Activated CD4-positive, CD25-positive, alpha-beta regulatory T cell treated with anti-CD3 and anti-CD28 coated beads, Interleukin-2, amount 50 U/mL, for 16 hours (primary cell): ENCODE results near the gene CD28.
"Not testable (repeated sequence)": the region's sequence is repeated elsewhere in the genome, so short reads cannot be mapped to it uniquely, and the experiment has no call there.

Experiments
- DNase-seq: peaks from one replicate; pipeline ENCODE4 v3.0.0-alpha.2; 2020; ENCODE audit warnings: low read depth, low spot score

CD28 gene

DNA sequence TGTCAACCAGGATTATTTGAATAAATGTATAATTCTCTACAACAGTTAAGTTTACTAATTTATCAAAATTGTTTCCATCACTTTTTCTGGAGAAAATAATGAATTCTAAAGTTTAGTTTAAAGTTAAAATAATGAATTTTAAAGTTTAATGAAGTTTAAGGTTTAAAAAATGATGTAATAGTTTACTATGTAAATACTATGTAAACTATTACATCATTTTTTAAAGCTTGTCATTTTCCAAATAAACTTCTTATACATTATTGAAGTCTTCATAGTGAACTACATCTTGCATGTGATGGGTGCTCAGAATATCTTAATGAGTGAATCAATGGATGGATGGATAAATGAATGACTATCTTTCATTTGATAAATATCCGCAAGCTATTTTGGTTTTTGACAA is 38.8 kb downstream of the CD28 start:
- DNase-seq = no peak

DNA sequence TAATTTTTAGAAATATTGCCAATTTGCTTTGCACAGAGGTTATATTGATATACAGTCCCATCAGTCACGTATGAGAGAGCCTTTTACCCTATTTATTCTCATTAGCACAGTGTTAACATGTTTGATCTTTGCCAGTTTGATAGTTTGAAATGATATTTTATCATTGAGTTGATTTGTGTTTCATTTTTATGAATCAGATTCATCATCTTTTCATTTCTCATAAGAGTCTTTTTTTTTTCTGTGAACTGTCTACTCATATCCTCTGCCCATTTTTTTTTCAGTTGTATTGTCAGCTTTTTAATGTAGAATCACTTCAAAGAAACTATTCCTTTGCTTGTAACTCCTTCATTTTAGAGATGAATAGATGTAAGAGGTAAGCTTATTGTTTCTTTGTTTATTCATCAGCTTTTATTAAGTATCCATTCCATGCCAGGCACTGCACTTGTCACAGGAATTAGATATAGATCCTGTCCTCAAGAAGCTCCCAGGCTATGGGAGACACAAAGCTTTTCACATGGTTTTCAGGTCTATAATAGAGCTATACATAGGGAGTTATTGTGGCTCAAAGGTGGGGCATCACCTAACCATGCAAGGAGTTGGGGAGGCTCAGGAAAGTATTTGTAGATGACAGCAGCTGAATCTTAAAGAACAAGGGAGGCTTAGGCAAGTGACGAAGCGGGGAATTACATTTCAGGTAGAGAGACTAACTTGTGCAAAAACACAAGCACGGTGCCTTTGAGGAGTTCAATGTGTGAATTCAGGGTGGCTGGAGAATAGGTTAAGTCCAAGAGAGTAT is 42.1 kb downstream of the CD28 start:
- DNase-seq = no peak

DNA sequence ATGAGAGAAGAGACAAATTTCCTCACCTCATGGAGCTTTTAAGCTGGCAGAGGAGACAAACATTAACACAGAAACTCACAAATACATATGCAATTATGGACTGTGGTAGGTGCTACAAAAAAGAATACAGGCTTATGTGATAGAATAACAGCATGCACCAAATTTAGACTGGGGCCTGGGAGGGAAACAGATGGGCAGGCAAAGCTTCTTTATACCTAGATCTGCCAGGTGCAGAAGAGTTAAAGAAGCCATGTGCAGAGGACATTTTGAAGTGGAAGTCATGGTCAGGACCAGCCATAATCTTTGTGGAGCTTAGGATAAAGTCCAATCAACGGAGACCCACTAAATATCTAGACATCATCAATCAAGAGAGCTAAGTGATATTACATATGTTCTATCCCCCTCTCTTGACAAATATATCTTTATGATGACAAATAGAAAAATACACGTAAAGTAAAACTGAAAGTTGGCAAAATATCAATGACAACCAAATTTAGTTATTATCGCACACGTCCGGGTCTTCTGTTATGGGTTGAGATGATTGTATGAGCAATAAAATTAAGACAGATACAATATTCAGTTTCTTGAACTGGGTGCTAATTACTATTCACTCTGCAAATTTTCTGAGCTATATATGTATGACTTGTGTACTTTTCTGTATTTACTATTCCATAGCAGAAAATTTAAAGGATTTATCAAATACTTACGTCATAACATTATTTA is 44.1 kb downstream of the CD28 start:
- no peak for DNase-seq

DNA sequence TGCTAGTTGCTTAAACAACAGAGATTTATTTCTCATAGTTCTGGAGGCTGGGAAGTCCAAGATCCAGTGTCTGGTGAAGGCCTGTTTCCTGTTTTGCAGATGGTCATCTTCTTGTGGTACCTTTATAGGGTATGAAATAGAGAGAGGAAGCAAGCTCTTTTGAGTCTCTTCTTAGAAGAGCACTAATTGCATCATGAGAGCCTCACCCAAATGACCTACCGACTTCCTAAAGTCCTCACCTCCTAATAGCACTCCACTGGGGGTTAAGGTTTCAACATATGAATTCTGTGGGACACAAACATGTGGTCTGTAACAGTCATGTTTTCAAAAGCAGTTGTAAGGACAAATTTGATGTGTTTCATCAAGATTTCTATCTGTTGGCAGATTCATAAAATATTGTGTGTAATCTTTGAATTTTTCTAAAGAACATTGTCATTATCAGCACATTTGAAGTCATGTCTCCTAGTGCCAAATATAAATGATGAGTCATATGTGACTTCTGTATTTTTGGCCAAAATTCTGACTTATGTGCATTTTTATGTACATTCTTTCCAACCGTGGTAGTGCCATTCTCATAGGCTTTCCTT is 45.3 kb downstream of the CD28 start:
- no peak for DNase-seq

DNA sequence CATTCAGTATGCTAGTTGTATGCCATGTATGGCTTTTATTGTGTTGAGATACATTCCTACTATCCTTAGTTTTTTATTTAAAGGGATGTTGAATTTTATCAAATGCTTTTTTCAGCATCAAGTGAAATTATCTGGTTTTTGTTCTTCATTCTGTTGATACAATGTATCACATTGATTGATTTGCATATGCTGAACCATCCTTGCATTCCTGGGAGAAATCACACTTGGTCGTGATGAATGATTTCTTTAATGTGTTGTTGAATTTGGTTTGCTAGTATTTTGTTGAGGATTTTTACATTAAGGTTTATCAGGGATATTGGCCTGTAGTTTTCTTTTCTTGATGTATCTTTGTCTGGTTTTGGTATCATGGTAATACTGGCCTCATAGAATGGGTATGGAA is 49.7 kb downstream of the CD28 start:
- DNase-seq = no peak

DNA sequence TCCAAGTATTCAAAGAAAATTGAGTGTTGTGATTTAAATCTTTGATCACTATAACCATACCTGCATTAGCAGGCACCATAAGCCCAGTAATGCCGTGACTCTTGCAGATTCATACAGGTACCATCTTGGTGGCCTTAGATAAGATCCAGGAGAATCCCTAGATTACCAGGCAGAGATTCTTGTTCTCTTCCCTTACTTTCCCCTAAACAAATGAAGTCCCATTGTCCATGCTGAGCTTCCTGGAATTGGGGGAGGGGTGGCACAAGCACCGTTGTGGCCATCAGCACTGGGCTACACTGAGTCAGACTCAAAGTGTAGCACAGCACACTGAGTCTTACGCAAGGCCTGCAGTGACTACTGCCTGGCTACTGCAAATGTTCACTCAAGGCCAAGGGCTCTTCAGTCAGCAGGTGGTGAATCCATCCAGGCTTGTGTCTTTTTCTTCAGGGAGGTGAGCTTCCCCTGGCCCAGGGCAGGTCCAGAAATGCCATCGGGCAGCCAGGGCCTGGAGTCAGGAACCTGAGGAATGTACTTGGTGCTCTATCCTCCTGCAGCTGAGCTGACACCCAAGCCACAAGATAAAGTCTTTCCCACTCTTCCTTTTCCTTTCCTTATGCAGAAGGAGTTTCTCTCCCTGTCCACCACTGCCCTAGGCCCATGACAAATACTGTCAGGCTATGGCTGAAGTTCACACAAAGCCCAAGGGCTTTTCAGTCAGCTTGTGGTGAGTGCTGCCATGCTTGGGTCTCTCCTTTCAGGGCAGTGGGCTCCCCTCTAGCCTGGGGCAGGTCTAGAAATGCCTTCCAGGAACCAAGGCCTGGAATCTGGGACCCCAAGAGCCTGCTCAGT is 52.6 kb downstream of the CD28 start:
- no peak for DNase-seq

DNA sequence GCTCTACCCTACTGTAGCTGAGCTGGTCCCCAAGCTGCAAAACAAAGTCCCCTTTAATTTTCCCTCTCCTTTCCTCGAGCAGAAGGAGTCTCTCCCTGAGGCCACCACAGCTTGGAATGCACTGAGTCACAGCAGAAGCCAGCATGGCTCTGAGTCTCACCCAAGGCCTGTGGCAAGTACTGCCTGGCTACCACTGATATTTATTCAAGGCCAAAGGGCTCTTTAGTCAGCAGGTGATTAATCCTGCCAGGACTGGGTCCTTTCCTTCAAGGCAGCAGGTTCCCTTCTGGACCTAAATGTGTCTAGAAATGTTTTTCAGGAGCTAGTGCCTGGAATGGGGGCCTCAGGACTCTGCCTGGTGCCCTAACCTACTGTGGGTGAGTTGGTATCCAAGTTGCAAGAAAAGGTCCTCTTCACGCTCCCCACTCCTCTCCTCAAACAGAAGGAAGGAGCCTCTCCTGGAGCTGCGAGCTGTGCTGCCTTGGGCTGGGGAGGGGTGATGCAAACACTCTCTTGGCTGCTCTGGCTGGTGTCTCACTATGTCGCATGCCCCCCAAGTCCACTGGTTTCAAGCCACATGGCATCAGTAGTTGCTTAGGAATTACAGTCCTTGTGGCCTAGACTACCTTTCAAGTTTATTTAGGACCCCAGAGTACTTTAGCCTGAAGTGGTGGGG is 53.4 kb downstream of the CD28 start:
- no peak for DNase-seq

DNA sequence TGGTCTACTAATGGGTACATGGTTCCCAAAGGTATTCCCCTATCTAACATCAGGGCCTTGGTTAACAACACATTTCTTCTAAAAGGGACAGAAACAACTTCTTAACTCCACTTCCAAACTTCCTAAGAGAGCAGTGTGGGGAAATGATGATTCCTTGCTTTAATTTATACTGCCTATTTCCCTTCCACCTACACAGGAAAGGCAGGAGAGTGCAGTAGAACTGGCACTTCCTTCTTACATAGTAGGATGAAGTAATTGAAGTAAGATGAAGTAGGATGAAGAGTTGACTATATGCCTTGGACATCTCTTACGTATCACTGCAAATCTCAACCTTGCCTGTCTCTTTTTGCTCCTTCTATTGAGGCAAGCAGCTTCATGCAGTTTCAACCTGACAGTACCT is 54.7 kb downstream of the CD28 start:
- DNase-seq = no peak

DNA sequence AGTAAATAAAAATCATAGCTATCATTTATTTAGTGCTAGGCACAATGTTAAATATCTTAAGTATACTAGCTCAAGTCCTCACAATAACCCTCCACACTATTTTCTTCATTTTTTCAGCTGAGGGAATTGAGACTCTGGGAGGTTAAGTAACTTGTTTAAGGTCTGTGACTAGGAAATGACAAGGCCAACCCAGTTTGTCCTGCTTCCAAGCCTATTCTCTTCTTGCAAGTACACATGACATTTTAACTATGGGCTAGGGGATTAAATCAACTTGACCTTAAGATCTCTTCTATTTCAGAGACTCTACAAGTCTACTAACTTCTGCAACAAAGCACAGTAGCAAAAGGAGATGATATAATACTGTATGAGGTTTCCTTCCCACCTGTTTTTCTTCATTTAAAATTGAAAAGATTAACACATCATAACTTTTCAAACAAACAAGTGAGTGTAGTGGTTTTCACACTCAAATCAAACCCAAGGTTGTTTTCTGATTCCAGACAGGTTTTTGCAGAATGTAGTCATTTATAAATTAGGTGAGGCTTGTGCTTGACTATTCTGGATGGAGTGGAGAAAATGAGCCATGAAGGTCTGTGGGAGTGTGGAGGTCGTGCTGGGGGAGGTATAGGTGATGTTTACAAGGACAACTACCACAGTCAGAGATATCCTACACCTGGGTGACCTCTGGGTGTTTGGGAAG is 57.0 kb downstream of the CD28 start:
- DNase-seq = peak; percentile 20

DNA sequence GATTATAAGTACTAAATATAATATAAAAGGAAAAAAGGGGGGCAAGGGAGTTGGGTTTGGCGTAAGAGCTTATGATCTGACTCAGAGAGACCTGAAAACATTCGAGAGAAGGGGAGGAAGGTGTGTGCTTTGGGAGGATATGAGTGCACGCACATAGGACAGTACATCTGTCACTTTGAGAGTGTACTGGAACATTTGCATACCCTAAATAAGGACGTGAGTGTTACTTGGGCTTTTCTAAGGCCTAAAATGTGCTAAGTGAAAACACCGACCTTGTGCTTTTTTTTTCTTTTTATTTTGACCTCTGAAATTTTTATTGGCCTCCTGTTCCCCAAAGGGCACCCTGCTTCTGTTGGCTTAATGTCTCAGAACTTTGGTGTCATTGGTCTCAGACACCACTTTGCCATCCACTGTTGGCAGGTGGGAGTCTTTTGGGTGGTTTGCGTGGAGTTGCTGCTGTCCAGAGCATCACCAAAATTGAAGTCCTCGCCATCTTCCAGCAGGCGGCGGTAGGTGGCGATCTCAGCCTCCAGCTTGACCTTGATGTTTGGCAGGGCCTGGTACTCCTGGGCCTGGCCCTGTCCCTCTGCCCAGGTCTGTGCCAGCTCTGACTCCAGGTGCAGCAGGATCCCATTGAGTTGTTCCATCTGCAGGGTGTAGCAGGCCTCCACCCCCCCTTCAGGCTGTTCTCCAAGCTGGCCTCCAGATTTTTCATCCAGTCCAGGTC is 57.7 kb downstream of the CD28 start:
- no peak for DNase-seq

DNA sequence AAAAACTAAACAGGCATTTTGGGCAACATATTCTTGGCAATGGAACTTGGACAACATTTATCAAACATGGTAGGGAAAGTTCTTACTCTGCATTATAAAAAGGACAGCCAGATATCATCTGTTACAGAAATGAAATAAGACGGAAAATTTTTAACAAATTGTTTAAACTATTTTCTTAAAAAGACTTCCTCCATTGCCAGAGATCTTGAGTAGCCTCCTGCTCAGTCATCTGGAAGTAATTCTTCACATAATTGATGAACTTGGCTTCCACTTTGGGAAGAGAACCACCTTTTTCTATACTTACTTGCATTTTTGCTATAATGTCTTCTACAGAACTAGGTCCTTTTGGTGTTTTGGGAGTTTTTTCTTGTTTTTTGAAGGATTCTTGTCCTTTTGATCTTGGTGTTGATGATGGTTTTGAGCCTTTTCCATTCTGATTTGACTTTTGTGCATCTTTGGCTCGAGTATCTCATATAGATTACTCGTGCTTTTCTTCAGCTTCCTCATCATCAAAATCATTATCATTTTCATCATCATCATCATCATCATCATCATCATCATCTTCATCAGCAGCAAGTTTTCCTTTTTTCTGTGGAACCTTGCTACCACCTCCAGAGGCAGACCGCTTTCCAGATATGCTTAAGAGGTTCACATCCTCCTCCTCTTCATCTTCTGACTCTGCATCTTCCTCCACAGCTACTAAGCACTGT is 66.2 kb downstream of the CD28 start:
- no peak for DNase-seq

DNA sequence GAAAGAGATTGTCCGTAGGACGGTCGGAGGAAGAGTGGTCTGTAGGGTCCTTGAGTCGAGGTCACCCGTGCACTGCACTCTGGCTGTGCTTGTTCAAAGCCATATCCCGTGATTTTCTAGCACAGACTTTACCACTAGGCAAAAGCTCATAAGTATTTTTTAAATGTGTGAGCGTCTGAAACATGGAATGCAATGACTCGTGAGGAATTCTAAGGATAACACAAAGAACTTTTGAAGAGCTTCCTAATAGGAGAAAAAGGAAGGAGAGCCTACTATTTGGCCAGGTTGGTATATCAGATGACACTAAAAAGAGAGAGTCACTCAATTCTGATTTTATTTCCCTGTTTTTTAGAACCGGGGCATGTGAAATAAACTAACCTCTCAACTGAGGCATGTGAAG is 68.3 kb downstream of the CD28 start:
- DNase-seq = no peak

DNA sequence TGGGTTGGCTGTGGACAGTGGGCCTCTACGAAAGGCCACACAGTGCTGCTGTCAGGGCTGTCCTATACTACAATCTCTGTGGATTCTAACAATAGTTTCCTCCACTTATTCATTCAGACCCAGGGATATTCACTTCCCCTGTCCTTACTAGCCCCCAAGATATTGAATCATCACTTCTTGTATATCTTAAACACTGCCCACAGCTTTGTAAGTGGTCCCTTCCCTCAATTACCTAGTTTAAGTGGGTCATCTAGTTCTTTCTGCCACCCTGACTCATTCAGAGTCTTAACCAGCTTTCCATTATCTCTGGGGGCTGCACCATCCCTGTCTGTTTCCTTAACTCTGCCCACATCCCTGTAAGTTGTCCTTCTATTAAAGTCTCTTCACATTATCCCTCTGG is 69.2 kb downstream of the CD28 start:
- no peak for DNase-seq

DNA sequence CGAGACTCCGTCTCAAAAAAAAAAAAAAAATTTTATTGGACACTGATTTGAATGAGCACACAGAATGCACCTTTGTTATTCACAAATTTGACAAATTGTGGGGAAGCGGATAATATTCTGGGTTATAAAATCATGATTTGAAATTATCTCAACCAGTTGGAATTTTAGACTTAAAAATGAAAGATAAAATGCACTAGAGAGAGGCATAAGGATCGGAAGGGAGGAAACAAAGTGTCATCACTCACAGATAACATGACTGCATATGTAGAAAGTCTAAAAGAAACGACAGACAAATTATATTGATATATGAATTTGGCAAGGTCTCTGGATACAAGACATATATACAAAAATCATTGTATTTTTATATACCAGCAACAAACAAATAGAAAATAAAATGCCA is 70.6 kb downstream of the CD28 start:
- no peak for DNase-seq

DNA sequence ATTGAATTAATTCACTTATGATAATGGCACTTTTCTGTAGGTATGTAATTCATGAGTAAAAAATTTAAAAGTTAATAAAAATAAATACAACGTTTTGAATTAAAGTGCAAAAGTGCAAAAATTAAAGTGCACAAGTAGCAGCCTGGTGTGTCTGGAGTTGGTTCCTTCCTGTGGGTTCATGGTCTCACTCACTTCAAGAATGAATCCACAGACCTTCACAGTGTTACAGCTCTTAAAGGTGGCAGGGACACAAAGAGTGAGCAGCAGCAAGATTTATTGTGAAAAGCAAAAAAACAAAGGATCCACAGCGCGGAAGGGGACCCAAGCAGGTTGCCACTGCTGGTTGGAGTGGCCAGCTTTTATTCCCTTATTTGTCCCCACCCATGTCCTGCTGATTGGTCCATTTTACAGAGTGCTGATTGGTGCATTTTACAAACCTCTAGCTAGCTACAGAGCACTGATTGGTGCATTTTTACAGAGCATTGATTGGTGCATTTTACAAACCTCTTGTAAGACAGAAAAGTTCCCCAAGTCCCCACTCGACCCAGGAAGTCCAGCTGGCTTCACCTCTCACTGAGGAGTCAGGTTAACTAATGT is 73.1 kb downstream of the CD28 start:
- DNase-seq = not testable (repeated sequence)

DNA sequence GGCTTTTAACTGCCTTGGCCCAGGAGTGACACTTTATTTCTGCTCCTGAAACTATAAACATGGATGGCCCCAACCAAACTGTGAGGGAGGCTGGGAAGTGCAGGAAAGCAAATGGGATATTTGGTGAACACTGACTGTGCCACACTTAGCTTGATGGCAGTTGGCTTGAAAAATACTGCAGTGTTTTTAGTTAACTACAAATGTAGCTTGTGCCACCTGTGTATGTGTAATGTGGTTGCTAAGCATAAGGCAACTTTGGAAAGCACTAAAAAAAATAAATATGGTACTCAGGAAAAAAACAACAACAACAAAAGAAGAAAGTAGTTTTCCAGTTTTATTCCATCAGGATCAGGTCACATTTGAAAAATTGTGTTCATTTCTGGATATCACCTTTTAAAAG is 73.8 kb downstream of the CD28 start:
- DNase-seq = no peak

DNA sequence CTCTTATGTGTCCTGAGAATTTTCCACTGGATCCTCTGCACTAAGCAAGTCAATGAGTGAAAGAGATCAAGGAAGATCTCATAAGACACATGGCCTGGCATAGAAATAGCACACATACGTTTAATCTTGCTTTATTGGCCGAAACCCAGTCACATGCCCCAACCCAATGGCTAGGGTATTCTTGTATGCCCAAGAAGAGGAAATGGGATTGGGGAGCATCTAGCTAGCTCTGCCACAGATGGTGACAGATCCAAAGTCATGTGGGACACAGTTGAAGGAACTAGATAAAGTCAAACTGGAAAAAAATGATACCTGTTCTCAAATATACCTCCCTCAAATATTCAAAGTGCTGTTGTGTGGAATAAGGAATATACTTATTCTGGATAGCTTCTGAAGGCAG is 74.7 kb downstream of the CD28 start:
- DNase-seq = no peak

DNA sequence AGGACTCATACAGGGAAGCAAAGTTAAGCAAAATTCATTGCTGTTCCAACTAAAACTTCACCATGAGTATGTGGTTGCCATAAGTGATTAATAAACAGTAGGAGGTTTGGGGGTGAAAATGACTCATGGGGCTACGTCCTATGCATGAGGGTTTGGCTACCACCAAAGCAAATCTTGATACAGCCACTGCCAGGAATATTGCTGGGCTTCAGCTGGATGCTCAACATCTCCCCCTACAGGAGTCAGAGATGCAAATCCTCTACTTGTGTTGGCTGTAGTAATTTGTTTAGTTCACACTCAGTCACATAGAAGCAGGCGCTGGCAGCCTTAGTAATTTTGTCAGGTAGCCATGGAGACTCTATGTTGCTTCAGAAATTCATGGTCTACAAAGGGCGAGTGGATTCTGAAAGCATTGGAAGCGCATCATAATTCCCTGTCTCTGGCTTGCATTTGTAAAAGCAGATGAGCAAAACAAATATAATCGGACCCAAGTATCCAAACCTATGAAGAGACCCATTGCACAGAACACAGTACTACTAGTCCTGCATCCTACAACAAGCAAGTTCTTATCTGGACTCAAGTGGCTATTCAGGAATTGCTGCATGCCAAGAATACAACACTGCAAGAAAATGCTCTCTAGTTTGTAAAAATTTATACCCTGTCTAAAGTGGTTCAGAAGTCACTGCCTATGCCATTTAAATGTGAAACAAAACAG is 76.0 kb downstream of the CD28 start:
- peak; percentile 40 for DNase-seq
